ENCODE data around the gene RPP40.
"Not testable (repeated sequence)": the region's sequence is repeated elsewhere in the genome, so short reads cannot be mapped to it uniquely, and the experiment has no call there.

Gene RPP40, protein sequence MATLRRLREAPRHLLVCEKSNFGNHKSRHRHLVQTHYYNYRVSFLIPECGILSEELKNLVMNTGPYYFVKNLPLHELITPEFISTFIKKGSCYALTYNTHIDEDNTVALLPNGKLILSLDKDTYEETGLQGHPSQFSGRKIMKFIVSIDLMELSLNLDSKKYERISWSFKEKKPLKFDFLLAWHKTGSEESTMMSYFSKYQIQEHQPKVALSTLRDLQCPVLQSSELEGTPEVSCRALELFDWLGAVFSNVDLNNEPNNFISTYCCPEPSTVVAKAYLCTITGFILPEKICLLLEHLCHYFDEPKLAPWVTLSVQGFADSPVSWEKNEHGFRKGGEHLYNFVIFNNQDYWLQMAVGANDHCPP

DNA sequence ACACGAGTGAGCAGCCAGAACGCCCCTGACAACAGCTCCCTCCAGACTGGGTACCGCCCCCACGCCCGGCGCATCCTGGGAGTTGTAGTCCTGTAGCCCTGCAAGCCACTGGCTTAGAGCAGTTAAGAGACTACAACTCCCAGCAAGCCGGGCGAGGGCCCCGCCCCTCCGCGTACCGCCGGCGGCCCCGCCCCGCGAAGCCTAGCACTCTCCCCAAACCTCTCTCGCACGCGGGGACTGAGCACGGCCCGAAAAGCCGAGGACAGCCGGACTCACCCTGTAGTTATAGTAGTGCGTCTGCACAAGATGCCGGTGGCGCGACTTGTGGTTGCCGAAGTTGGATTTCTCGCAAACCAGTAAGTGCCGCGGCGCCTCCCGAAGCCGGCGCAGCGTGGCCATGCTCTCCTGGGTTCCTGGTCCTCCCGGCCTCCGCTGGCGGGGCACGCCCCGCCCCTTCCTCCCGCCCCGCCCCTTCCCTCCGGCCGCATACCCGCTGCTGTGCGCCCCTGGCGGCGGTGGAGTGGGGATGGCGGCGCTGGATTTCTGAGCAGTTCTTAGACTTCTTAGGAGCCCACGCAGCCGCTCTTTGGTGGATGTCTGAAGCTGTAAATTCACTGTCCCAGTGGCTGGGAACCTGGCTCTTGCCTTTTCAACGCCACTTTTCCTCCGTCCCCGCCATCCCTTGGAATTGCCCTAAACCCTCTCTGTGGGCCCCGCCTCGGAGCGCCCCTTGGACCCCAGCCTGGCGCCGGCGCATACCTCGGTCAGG, at the start of gene RPP40:
Gene RPP40 (minus strand): TSS at position 434 of the 769 bp plus-strand sequence. CDS start 35 bp downstream, at position 399.
- DNase-seq (ENCODE audit: low spot score) = peak; percentile 98

DNA sequence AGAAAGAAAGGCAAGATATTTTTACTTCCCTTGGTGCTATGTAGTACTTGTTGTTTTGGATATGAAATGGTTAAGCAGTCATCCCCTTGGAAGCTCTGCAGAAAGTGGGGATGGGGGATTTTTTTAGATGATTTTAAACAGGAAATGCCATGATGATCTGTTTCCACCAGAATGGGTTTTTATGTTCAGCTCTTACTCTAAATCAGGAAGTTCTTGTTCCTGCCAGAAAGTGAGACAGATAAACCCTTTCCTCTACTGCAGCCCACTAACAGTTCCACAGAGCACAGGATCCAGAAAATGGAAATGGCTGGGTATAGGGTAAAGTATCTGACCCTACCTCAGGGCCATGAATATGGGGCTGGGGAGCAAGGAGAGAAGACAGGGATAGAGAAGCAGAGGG, 49.2 kb upstream of the RPP40 start:
- DNase-seq (ENCODE audit: low spot score) = no peak

DNA sequence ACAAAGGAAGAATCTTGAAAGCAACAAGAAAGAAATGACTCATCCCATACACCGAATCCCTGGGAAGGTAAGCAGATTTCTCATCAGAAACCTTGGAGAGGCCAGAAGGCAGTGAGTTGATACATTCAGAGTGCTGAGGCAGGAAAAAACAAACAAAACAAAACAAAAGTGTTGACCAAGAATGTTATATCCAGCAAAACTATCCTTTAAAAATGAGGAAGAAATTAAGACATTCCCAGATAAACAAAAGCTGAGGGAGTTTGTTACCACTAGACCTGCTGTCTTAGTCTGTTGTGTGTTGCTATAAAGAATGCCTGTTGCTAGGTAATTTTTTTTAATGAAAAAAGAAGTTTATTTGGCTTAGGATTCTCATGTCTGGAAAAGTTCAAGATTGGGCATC, 47.6 kb upstream of the RPP40 start:
- DNase-seq (ENCODE audit: low spot score) = no peak

DNA sequence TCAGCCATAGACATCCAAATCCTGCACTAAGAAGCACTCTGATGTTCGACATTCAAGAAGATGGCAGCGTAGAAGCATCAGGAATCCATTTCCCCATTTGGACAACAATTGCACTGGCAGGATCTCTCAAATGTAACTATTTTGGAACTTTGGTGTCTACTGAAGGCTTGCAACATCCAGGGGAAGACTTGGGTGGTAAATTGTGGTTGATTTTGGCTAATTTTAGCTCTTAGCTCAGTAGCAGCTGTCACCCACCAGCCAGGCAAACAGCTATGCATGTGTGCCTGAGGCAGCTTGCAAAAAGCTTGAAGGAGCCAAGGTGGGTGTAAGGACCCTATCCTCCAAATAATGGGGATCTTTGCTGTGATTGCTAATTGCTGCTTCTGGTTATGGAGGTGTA, 46.2 kb upstream of the RPP40 start:
- DNase-seq (ENCODE audit: low spot score) = no peak

DNA sequence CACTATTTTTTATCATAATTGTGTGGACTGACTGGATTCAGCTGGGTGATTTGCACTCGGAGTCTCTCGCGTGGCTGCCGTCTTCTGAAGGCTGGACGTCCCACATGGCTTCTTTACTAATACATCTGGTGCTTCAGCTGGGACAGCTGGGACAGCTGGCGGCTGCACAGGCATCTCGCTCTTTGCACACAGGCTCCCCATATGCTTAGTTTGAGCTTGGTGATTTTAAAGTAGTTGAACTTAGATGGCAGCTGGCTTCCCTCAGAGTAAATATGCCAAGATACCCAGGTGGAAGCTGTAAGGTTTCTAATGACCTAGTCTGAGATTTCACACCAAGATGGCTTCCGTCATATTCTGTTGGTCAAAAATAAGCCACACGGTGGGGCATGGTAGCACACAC, 42.6 kb upstream of the RPP40 start:
- no peak for DNase-seq (ENCODE audit: low spot score)

DNA sequence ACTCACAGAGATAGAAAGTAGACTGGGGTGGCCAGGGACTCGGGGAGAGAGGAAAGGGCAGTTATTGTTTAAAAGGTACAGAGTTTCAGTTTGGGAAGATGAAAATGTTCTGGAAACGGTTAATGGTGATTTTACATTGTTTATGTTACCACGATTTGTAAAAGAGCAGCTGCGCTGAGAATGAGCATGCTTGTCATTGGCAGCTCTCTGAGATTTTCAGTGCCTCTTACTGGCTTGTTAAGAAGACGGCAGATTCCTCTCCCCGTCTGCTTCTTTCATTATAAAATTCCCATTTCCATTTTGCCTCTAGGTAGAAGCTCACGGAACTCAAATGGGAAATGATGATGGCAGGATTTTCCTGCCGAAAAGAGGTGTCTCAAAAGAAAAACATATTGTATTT, 41.6 kb upstream of the RPP40 start:
- no peak for DNase-seq (ENCODE audit: low spot score)

DNA sequence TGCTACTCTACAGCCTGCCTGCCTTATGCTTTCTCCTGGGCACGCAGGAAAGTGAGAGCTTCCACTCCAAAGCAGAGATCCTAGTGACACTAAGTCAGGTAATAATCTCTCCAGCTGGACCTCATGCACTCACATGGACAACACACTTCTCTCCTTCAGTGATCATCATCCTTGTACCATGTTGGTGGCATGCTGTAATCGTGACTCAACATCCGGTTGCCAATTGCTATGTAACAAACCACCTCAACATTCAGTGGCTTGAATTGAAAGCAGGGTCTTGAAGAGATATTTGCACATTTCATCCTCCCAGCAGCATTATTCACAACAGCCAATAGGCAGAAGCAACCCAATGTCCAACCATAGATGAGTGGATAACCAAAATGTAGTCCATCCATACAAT, 41.0 kb upstream of the RPP40 start:
- no peak for DNase-seq (ENCODE audit: low spot score)

DNA sequence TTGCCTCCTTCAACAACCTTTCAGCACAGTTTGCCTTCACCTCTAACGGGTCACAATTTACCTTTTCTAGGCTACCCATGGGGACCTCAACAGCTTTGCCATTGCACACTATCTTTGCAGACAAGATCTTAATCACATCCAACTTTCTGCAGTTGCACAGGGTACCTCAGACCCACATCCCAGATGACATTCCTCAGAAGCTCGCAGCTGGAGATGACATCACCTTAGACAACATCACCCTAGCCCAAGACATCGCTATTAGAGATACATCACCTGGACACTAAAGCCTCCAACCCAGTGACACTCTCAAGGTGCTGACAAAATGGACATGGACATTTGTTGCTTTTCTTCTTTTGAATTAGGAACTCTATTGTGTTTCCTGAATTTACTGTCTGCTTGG, 38.6 kb upstream of the RPP40 start:
- no peak for DNase-seq (ENCODE audit: low spot score)

DNA sequence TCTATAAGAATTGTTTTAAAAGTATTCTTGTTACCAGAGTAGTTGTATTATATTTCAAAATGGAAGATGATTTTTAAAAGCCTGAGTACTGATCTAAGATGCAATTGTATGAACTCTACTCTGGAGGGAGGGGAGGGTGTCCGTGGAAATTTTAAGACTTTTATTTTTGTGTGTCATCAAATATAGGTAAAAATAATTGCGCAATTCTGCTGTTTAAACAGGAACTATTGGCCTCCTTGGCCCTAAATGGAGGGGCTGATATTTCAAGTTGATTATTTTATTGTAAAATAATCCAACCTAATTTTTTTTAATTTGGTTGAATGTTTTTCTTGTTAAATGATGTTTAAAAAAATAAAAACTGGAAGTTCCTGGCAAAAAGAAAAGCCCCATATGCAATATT, 38.1 kb upstream of the RPP40 start:
- no peak for DNase-seq (ENCODE audit: low spot score)

DNA sequence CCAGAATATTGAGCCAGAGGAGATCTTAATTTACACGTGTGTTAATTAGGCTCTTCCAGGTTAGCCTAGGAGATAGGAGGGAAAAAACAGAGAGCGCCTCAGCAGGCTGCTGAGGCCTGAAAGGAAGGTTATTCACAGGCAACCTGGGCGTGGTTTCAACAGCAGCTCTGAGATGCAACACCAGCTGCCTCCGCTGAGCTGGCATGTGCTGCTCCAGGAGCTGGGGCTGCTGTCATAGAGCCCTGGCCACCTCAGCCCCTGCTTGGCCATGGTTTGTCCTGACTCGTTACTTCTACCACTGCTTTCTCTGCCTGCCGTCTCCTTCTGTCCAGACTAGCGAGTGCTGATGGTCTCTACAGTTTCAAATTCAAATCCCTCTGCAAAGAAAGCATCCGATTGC, 32.4 kb upstream of the RPP40 start:
- DNase-seq (ENCODE audit: low spot score) = no peak

DNA sequence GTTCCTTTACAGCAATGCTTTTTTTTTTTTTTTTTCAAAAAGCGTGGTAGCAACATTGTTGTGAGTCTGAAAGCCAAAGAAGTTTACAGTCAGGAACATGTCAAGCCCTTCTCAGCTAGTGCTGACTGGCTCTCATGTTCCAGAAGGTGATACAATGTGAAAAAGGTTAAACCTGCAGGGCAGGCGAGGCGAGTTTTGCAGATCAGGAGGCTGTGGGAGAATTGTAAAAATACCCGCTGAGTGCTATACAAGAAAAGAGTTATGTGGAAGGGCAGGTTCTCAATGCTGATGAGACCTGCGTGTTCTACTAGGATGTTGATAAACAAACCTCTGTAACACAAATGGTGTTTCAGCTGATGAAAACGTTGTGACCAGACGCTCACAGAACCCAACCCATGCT, 30.9 kb upstream of the RPP40 start:
- no peak for DNase-seq (ENCODE audit: low spot score)

DNA sequence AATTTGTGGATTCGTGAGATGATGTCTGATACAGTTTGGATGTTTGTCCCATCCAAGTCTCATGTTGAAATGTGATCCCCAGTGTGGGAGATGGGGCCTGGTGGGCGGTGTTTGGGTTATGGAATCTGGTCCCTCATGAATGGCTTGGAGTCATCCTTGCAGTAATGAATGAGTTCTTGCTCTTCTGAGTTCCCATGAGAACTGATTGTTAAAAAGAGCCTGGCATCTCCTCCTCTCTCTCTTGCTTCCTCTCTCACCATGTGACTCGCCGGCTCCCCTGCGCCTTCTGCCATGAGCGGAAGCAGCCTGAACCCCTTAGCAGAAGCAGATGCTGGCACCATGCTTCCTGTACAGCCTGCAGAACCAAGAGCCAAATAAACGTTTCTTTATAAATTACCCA, 30.5 kb upstream of the RPP40 start:
- no peak for DNase-seq (ENCODE audit: low spot score)

DNA sequence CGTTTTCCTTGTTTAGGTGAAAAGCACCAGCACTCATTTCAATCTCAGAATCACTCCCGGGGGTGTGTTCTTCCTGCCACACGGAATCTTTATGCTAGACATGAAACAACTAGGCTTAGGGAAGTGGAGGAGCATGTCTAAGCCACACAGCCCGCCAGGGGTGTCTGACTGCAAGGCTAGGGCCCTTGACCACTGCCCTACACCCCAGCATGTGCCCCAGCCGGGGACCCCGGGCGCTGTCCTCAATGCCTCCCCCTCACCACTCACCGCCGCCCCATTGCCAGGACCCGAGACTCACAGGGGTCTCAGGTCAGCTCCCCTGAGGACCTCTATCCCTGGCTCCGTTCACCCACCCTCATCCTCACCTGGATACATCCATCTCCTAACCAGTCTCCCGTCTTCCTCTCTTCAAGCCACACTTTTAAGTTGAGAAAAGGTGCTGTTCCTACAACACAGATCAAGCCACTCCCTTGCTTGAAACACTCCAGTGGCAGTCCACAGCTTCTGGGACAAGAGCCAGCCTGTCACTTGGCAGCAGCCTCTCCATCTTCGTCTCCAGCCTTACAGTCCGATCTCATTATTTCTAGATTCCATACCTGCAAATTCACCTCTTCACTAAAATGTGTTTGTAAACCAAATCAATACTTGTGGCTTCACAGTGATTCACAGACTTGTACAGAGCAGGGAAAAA, 29.5 kb upstream of the RPP40 start:
- DNase-seq (ENCODE audit: low spot score) = not testable (repeated sequence)

DNA sequence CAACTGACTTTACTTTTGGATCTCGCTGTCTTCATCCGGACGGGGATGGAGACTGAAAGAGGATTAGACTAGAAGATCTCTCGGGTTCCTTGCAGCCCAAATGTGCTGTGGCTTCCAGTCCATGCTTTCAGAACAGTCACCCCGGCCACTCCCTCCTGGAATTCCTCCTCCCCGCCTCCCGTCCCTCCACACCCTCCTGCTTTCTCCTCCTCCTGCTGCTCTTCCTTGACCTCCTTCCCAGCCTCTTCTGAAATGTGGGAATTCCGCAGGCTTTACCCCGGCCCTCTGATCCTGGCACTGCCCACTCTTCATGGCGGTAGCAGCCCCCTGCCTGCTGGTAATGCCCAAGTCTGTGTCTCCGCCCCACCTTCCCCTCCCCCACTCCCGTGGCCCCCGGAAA, 28.9 kb upstream of the RPP40 start:
- DNase-seq (ENCODE audit: low spot score) = not testable (repeated sequence)

DNA sequence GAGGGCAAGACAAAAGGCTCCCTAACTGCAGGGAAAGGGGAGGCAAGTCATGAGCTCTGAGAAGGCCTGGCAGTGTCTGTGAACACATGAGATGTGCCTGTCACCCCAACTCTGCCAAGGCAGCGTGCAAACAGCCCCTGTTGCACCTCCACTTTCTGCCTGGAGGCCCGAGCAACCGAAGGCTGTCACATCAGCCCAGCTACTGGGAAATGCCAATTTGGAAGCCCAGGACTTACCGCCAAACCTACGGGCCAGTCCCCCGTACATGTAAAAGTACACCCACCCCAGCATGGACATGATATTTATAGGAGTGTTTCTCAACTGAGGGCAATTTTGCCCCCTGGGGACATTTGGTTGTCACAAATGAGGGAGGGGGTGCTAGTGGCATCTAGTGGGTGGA, 27.3 kb upstream of the RPP40 start:
- no peak for DNase-seq (ENCODE audit: low spot score)

DNA sequence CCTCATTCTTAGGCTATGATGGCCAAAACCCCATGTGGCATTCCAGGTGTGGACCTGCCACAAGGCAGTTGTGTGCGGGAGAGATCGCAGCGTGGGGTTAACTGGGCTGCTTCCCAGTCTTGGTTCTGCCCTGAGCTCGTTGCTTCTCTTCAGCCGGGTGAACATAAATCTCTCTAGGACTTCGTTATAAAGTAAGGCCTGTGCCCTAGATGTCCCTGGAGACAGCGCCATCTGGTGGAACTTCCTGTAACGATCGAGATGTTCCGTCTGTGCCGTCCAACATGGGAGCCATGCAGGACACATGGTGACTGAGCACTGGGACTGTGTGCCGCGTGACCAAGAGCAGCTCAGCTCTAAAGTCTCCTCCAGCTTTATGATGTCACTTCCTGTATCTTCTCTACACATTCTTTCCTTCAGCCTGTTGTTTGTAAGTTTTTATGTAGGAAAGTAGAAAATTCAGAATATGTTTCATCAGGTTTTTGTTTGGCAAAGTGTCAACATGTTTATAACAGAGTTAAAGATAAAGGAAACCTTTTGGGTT, 26.8 kb upstream of the RPP40 start:
- peak; percentile 68 for DNase-seq (ENCODE audit: low spot score)

DNA sequence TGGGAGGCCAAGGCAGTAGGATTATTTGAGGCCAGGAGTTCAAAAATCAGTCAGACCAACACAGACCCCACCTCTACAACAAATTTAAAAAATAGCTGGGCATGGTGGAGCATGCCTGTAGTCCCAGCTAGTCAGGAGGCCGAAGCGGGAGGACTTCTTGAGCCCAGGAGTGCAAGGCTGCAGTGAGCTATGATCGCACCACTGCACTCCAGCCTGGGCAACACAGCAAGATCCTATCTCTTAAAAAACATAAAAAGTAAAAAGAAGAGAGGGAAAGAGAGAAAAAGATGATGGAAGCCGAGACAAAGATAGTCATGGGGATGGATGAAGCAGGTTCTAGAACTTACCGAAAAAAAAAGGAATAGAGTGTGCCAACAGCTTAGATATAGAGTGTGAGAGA, 25.8 kb upstream of the RPP40 start:
- DNase-seq (ENCODE audit: low spot score) = no peak

DNA sequence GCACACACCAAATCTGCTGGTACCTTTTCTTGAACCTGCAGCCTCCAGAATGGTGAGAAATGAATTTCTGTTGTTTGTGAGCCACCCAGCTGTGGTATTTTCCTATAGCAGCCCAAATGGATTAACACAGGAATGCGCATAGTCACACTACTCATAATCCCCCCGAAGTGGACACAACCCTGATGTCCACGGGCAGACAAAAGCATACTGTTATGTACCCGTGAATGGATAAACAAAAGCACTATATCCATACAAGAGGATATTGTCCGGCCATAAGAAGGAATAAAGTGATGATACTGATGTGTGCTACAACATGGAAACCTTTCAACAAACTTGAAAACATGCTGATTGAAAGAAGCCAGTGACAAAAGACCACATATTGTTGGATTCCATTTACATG, 25.1 kb upstream of the RPP40 start:
- DNase-seq (ENCODE audit: low spot score) = no peak

DNA sequence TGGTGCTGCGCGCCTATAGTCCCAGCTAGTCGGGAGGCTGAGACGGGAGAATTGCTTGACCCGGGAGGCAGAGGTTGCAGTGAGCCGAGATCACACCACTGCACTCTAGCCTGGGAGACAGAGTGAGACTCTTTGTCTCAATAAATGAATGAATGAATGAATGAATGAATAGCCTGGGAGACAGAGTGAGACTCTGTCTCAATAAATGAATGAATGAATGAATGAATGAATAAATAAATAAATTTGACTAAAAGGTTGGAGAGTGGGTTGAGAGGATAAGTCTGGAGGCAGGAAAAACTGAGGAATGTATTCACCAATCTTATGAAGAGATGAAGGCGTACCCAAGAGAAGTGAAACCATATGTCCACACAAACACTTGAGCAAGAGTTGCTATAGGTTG, 24.5 kb upstream of the RPP40 start:
- no peak for DNase-seq (ENCODE audit: low spot score)

DNA sequence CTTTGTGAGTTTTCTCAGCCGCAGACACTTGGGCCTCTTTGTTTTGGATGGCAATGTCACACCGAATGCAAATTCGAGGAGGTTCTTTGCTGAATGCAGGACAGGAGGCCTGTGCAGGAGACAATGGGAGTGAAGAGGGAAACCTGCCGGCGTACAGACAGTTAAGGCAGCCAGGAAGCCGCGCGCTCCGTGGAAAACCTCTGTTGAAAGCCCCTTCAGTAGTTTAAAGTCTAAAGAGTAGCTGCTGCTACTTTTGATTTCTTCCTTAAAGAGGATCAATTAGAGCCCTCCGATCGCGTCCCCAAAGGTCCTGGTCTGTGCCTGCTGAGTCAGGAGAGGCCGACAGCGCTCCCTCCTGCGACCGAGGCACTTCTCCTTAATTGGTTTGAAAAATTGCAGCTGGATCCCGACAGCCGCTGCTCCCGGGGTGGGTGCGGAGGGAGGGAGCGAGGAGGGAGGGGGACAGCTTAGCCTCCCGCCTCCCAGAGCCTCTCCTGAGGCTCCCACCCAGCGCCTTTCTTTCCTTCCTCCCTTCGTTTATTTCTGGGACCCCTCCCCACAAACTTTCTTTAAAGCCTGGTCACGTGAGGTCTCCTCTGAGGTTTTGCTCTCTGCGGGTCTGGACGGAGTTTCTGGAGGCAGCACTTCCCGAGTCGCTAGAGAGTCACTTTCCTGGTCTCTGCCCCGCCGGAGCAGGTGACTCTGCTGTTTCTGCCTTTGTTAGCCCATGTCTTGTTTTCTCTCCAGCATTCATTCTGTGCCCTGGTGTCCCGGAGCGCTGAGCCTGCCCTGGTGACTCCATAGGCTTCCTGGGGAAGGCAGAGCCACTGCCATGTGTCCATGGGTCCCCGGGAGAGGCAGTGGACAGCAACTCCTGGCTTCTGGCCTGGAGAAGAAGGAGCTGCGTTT, 22.3 kb upstream of the RPP40 start:
- DNase-seq (ENCODE audit: low spot score) = no peak

DNA sequence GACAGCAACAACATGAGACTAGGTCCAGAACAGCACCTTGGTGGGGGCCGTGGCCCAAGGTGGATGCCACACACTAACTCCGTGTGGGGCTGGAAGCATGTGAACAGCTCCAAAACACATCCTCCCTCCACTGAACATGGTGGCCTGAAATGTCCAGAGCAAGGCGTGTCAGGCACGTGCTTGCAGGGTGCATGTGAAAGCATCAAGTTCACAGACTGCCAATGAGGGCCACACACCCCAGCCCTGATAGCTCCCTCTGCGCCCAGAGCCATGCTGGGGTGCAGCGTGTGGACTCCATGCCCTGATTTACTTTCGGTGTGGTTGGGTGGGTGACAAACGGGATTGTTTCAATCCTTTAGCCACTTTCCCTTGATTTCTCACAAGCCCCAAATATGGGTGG, 20.1 kb upstream of the RPP40 start:
- DNase-seq (ENCODE audit: low spot score) = no peak

DNA sequence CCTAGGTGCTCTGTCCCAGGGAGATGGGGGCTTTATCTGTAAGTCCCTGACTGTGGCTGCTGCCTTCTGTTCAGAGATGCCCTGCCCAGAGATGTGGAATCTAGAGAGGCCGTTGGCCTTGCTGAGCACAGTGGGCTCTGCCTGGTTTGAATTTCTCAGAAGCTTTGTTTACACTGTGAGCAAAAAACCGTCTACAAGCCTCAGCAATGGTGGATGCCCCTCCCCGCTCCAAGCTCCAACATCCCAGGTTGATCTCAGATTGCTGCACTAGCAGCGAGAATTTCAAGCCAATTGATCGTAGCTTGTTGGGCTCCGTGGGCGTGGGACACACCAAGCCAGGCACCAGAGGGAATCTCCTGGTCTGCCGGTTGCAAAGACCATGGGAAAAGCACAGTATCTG, 16.3 kb upstream of the RPP40 start:
- DNase-seq (ENCODE audit: low spot score) = no peak
